Measurements from ENCODE around the gene ANKRD18B.

- TF ChIP-seq CTCF (IDR thresholded peaks at IDR 0.05; ENCODE audit: borderline replicate concordance, extremely low read depth, low read length, poor library complexity, severe bottlenecking) (no peak), EZH2 (IDR thresholded peaks at IDR 0.05; ENCODE audit: borderline replicate concordance, low read depth, low read length, severe bottlenecking) (no peak)
These were observed 25.7 kb upstream of the ANKRD18B start for GRCh38 chr9:33498387-33498786.
